C4-2B (cell line): ENCODE data around the gene KIF21A.

ENCODE experiments used
- ZFX ChIP-seq: fragments of 450-650 bp; IDR thresholded peaks from 2 replicates; pipeline ENCODE4 v1.6.1; 2017
- TF ChIP-seq, protein P1 (sequence below): fragments of 450-650 bp; conservative IDR thresholded peaks from 2 replicates; pipeline ENCODE4 v1.5.1; 2017; ENCODE audit warnings: mild to moderate bottlenecking

DNA sequence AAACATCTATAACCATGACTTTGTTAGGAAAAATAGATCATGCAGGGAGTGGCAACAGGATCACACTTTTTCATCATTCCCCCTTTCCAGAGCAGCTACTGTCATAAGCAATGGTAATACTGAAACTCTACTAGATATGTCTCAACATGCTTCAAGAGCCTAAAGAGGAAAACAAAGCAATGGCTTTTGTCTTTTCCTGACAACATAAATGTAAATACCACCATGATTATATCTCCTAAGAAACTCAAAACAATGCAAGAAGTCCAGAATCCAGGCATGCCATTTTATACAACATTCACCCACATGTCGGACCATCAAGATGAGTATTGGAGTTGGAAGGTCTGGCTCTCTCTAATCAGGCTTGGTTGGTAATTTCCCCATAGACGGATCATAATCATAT lies 78.7 kb downstream of the KIF21A start:
- TF ChIP-seq, protein P1, sequence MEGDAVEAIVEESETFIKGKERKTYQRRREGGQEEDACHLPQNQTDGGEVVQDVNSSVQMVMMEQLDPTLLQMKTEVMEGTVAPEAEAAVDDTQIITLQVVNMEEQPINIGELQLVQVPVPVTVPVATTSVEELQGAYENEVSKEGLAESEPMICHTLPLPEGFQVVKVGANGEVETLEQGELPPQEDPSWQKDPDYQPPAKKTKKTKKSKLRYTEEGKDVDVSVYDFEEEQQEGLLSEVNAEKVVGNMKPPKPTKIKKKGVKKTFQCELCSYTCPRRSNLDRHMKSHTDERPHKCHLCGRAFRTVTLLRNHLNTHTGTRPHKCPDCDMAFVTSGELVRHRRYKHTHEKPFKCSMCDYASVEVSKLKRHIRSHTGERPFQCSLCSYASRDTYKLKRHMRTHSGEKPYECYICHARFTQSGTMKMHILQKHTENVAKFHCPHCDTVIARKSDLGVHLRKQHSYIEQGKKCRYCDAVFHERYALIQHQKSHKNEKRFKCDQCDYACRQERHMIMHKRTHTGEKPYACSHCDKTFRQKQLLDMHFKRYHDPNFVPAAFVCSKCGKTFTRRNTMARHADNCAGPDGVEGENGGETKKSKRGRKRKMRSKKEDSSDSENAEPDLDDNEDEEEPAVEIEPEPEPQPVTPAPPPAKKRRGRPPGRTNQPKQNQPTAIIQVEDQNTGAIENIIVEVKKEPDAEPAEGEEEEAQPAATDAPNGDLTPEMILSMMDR: no peak
- no peak for TF ChIP-seq ZFX
